T-helper 2 cell treated with Interferon-gamma antibody and Interleukin-4, amounts not matched to agents 5 μg/mL and 100 μg/mL, for 36 hours (primary cell): ENCODE results near the gene HSPA12B.
"Not testable (repeated sequence)": the region's sequence is repeated elsewhere in the genome, so short reads cannot be mapped to it uniquely, and the experiment has no call there.

ENCODE experiments used
- DNase-seq: peaks from one replicate; pipeline ENCODE4 v3.0.0; 2021; ENCODE audit warnings: low spot score
- H3K27ac Mint-ChIP-seq: one replicate; pipeline ENCODE4 v1.8.0; 2021; ENCODE audit warnings: mild to moderate bottlenecking, mixed read lengths
- H3K27me3 Mint-ChIP-seq: one replicate; pipeline ENCODE4 v1.8.0; 2021; ENCODE audit warnings: low read depth, mixed read lengths
- H3K36me3 Mint-ChIP-seq: one replicate; pipeline ENCODE4 v1.8.0; 2021; ENCODE audit warnings: low read depth, mixed read lengths
- H3K4me1 Mint-ChIP-seq: one replicate; pipeline ENCODE4 v1.8.0; 2021; ENCODE audit warnings: low read depth, mixed read lengths
- H3K4me3 Mint-ChIP-seq: one replicate; pipeline ENCODE4 v1.8.0; 2022; ENCODE audit warnings: mild to moderate bottlenecking, moderate library complexity, mixed read lengths
- H3K9me3 Mint-ChIP-seq: one replicate; pipeline ENCODE4 v1.8.0; 2021; ENCODE audit warnings: mixed read lengths

The HSPA12B gene

GRCh38 chr20:3784216-3784853 is 51.9 kb downstream of the HSPA12B start:
- H3K36me3 Mint-ChIP-seq = peaks cover 12% of the 10 kb centered on the region

GRCh38 chr20:3784863-3785239 is 52.4 kb downstream of the HSPA12B start:
- DNase-seq = no peak
- Mint-ChIP-seq H3K9me3 (no peaks in the 10 kb centered on the region), H3K36me3 (peaks cover 12% of the 10 kb centered on the region), H3K4me3 (peak overlapping the region; percentile 65), H3K4me1 (peaks cover 39% of the 10 kb centered on the region), H3K27ac (peak overlapping the region; percentile 27), H3K27me3 (peaks cover 5% of the 10 kb centered on the region)

More at GRCh38 chr20:3784216-3784853, 51.9 kb downstream of the HSPA12B start:
- H3K4me1 Mint-ChIP-seq = peaks cover 44% of the 10 kb centered on the region
- H3K9me3 Mint-ChIP-seq = no peaks in the 10 kb centered on the region
- peaks cover 10% of the 10 kb centered on the region for H3K27me3 Mint-ChIP-seq
- no peak for DNase-seq
- H3K4me3 Mint-ChIP-seq = peak overlapping the region; percentile 65
- no peak overlapping the region for H3K27ac Mint-ChIP-seq

GRCh38 chr20:3785240-3786125 is 53.0 kb downstream of the HSPA12B start:
- Mint-ChIP-seq H3K36me3 (peaks cover 12% of the 10 kb centered on the region), H3K4me3 (peak overlapping the region; percentile 65), H3K27me3 (peaks cover 2% of the 10 kb centered on the region), H3K27ac (peak overlapping the region; percentile 6), H3K4me1 (peaks cover 37% of the 10 kb centered on the region), H3K9me3 (no peaks in the 10 kb centered on the region)
- DNase-seq = no peak

- DNase-seq = peak; percentile 27
- peaks cover 12% of the 10 kb centered on the region for H3K36me3 Mint-ChIP-seq
These were observed 53.6 kb downstream of the HSPA12B start for GRCh38 chr20:3786126-3786484.

GRCh38 chr20:3786665-3787323 is 54.3 kb downstream of the HSPA12B start, which contains the start of gene CENPB:
CENPB (minus strand) TSS chr20:3786740; CDS start chr20:3786483, 257 bp downstream.
- DNase-seq = peak; percentile 92

More at GRCh38 chr20:3786126-3786484, 53.6 kb downstream of the HSPA12B start:
- Mint-ChIP-seq H3K4me3 (peak overlapping the region; percentile 79), H3K4me1 (peaks cover 32% of the 10 kb centered on the region), H3K27ac (peak overlapping the region; percentile 75), H3K27me3 (no peaks in the 10 kb centered on the region), H3K9me3 (no peaks in the 10 kb centered on the region)

GRCh38 chr20:3787324-3788014 is 55.0 kb downstream of the HSPA12B start:
- no peaks in the 10 kb centered on the region for H3K27me3 Mint-ChIP-seq
- peaks cover 12% of the 10 kb centered on the region for H3K36me3 Mint-ChIP-seq
- no peak for DNase-seq
- peaks cover 26% of the 10 kb centered on the region for H3K4me1 Mint-ChIP-seq
- peak overlapping the region; percentile 55 for H3K27ac Mint-ChIP-seq
- peak overlapping the region; percentile 74 for H3K4me3 Mint-ChIP-seq
- no peaks in the 10 kb centered on the region for H3K9me3 Mint-ChIP-seq

More at GRCh38 chr20:3786665-3787323, 54.3 kb downstream of the HSPA12B start, which contains the start of gene CENPB:
- peak within 1 kb of the TSS; percentile 75 for H3K27ac Mint-ChIP-seq
- no peaks in the 10 kb centered on the region for H3K27me3 Mint-ChIP-seq
- H3K9me3 Mint-ChIP-seq = no peaks in the 10 kb centered on the region
- peak within 1 kb of the TSS; percentile 79 for H3K4me3 Mint-ChIP-seq
- peaks cover 26% of the 10 kb centered on the region for H3K4me1 Mint-ChIP-seq
- peaks cover 12% of the 10 kb centered on the region for H3K36me3 Mint-ChIP-seq

- no peaks in the 10 kb centered on the region for H3K9me3 Mint-ChIP-seq
These were observed 56.2 kb downstream of the HSPA12B start for GRCh38 chr20:3788685-3789155.

GRCh38 chr20:3789201-3789600 is 56.7 kb downstream of the HSPA12B start:
- not testable (repeated sequence) for H3K9me3 Mint-ChIP-seq, H3K36me3 Mint-ChIP-seq, DNase-seq, H3K27ac Mint-ChIP-seq, H3K27me3 Mint-ChIP-seq
- peak overlapping the region; percentile 65 for H3K4me3 Mint-ChIP-seq
- peaks cover 20% of the 10 kb centered on the region for H3K4me1 Mint-ChIP-seq

More at GRCh38 chr20:3788685-3789155, 56.2 kb downstream of the HSPA12B start:
- Mint-ChIP-seq H3K36me3 (peaks cover 7% of the 10 kb centered on the region), H3K27me3 (no peaks in the 10 kb centered on the region), H3K4me1 (peaks cover 21% of the 10 kb centered on the region), H3K27ac (peak overlapping the region; percentile 27), H3K4me3 (peak overlapping the region; percentile 65)
- DNase-seq = no peak

- H3K9me3 Mint-ChIP-seq, DNase-seq, H3K27me3 Mint-ChIP-seq, H3K27ac Mint-ChIP-seq, H3K4me3 Mint-ChIP-seq: not testable (repeated sequence)
- peaks cover 21% of the 10 kb centered on the region for H3K4me1 Mint-ChIP-seq
- H3K36me3 Mint-ChIP-seq = peaks cover 34% of the 10 kb centered on the region
These were observed 61.7 kb downstream of the HSPA12B start for GRCh38 chr20:3794168-3794567.

GRCh38 chr20:3794701-3795420 is 62.4 kb downstream of the HSPA12B start:
- H3K36me3 Mint-ChIP-seq = peaks cover 40% of the 10 kb centered on the region
- DNase-seq = no peak
- H3K27ac Mint-ChIP-seq = peak overlapping the region; percentile 94
- peak overlapping the region; percentile 92 for H3K4me3 Mint-ChIP-seq
- peaks cover 25% of the 10 kb centered on the region for H3K4me1 Mint-ChIP-seq
- H3K9me3 Mint-ChIP-seq = no peaks in the 10 kb centered on the region
- no peaks in the 10 kb centered on the region for H3K27me3 Mint-ChIP-seq

- Mint-ChIP-seq H3K27ac (peak within 1 kb of the TSS; percentile 94), H3K9me3 (no peaks in the 10 kb centered on the region), H3K4me1 (peaks cover 30% of the 10 kb centered on the region), H3K27me3 (no peaks in the 10 kb centered on the region), H3K4me3 (peak within 1 kb of the TSS; percentile 95), H3K36me3 (peaks cover 48% of the 10 kb centered on the region)
- DNase-seq = peak; percentile 90
These were observed 63.3 kb downstream of the HSPA12B start, which contains the start of gene CDC25B for GRCh38 chr20:3795511-3796468. CDC25B (plus strand) TSS chr20:3796310; CDS start chr20:3796532, 222 bp downstream.
